Glutamatergic neuron (in vitro differentiated cells): ENCODE measurements around the gene CBR1. TPM values are rescaled to one million over a fixed set of nuclear protein-coding genes. Genes with fewer than 3 reads are reported as not detected.
"Not testable (repeated sequence)": the region's sequence is repeated elsewhere in the genome, so short reads cannot be mapped to it uniquely, and the experiment has no call there.

Experiments
- DNase-seq: peaks from one replicate; pipeline ENCODE4 v3.0.0; 2022
- H3K27ac Mint-ChIP-seq: one replicate; pipeline ENCODE4 v1.8.0; 2020; ENCODE audit warnings: mild to moderate bottlenecking, mixed read lengths, inconsistent platforms; ENCODE audit not compliant: unreplicated experiment
- H3K27me3 Mint-ChIP-seq: one replicate; pipeline ENCODE4 v1.8.0; 2020; ENCODE audit warnings: mild to moderate bottlenecking, moderate library complexity, mixed read lengths, inconsistent platforms; ENCODE audit not compliant: unreplicated experiment
- H3K36me3 Mint-ChIP-seq: one replicate; pipeline ENCODE4 v1.8.0; 2020; ENCODE audit warnings: mild to moderate bottlenecking, mixed read lengths, inconsistent platforms; ENCODE audit not compliant: unreplicated experiment
- H3K4me1 Mint-ChIP-seq: one replicate; pipeline ENCODE4 v1.8.0; 2020; ENCODE audit warnings: mild to moderate bottlenecking, low read depth, mixed read lengths, inconsistent platforms; ENCODE audit not compliant: unreplicated experiment
- H3K4me3 Mint-ChIP-seq: one replicate; pipeline ENCODE4 v1.8.0; 2020; ENCODE audit warnings: mild to moderate bottlenecking, mixed read lengths, inconsistent platforms; ENCODE audit not compliant: unreplicated experiment
- H3K9me3 Mint-ChIP-seq: one replicate; pipeline ENCODE4 v1.8.0; 2020; ENCODE audit warnings: mild to moderate bottlenecking, moderate library complexity, mixed read lengths, inconsistent platforms; ENCODE audit not compliant: unreplicated experiment
- total RNA-seq: library from RNA; stranded (reverse); fragmentation: NEBNext Ultra II Directional; extraction: Animal tissue kit (Norgen Biotek cat#: 25700); gene quantifications from one replicate; pipeline ENCODE4 v1.2.1, GENCODE V29; 2021; ENCODE audit not compliant: unreplicated experiment
- TF ChIP-seq, protein P1 (sequence below): fragments of 200-600 bp; sonication (generic); IDR thresholded peaks from one replicate; pipeline ENCODE4 v1.5.0; 2021; ENCODE audit not compliant: partially characterized antibody, unreplicated experiment

Gene CBR1
- total RNA-seq, 1 donor from 2014 or later, result 18.2 TPM

DNA sequence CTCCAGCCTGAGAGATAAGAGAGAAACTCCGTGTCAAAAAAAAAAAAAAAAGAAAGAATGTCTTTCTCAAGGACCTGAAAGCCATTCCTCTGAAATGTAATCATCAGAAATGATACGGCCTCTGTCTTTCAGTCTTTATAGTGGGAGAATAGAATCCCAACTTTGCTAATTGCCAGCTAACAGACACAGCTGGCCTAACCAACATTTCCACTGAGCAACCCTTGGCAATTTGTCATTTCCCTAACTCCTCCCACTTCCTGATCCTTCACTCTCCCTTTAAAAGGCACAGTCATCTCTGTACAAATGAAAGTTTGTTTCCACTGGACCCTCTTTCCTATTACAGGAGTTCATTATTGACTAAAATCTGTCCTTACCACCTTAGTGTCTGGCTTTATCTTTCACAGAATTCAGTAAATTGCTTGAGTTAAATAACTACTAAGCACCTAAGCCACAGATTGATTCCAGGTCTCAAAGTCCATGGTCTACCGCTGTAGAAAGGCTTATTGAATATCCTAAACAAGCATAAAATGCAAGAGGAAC is 4.3 kb upstream of the CBR1 start:
- DNase-seq, result no peak
- peaks cover 5% of the 10 kb centered on the region for H3K9me3 Mint-ChIP-seq
- peaks cover 10% of the 10 kb centered on the region for H3K36me3 Mint-ChIP-seq
- TF ChIP-seq, protein P1, sequence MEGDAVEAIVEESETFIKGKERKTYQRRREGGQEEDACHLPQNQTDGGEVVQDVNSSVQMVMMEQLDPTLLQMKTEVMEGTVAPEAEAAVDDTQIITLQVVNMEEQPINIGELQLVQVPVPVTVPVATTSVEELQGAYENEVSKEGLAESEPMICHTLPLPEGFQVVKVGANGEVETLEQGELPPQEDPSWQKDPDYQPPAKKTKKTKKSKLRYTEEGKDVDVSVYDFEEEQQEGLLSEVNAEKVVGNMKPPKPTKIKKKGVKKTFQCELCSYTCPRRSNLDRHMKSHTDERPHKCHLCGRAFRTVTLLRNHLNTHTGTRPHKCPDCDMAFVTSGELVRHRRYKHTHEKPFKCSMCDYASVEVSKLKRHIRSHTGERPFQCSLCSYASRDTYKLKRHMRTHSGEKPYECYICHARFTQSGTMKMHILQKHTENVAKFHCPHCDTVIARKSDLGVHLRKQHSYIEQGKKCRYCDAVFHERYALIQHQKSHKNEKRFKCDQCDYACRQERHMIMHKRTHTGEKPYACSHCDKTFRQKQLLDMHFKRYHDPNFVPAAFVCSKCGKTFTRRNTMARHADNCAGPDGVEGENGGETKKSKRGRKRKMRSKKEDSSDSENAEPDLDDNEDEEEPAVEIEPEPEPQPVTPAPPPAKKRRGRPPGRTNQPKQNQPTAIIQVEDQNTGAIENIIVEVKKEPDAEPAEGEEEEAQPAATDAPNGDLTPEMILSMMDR, result no peak
- no peak overlapping the region for H3K4me3 Mint-ChIP-seq
- no peak overlapping the region for H3K27ac Mint-ChIP-seq
- peaks cover 5% of the 10 kb centered on the region for H3K27me3 Mint-ChIP-seq
- peaks cover 2% of the 10 kb centered on the region for H3K4me1 Mint-ChIP-seq

DNA sequence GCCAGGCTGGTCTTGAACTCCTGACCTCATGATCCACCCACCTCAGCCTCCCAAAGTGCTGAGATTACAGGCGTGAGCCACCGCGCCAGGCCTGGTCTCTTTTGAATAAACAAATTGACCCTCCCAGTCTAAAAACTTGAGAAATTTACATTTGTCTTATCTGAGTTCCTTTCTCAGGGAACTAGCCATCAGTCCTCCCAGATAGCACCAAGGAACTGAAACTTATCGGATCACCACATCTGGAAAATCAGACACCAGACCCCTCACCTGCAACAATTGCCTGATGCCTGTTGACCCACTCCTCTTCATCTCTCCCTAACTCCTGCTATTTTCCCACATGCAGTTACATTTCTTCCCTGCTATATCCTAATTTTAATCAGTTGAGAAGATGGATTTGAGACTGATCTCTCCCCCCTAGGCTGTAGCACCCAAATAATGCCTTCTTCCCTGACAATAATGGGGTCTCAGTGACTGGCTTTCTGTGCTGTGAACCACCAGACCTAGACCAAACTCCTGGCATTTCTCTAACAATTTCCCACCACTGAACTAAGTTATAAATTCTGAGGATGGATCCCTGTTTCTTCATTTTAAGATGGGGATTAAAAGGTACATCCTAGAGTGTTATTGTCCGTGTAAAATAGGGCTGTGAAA is 951 bp upstream of the CBR1 start:
- peak overlapping the region; percentile 84 for H3K4me3 Mint-ChIP-seq

DNA sequence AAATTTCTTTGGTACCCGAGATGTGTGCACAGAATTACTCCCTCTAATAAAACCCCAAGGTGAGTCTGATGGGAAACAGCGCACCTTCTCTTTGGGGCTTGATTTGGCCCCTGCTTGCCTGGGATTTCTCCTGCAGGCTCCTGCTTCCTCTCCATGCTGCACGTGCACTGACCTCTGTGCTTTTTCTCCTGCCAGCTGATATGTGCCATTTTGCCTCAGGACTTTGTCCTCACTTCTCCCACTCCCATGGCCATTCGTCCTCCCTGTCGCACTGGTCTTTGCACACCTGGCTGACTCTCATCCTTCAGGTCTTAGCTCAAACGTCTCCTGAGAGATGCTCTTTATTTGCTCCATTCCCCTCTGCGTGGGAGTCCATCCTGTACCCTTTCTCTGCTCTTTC is 1.2 kb downstream of the CBR1 start:
- Mint-ChIP-seq H3K27ac (peak overlapping the region; percentile 22), H3K27me3 (peaks cover 4% of the 10 kb centered on the region), H3K4me3 (peak overlapping the region; percentile 88)

More for the DNA sequence above, 951 bp upstream of the CBR1 start:
- Mint-ChIP-seq H3K27me3 (peaks cover 4% of the 10 kb centered on the region), H3K27ac (no peak overlapping the region), H3K36me3 (peaks cover 15% of the 10 kb centered on the region), H3K9me3 (peaks cover 5% of the 10 kb centered on the region), H3K4me1 (peaks cover 2% of the 10 kb centered on the region)
- TF ChIP-seq, protein P1, result no peak
- DNase-seq, result no peak

DNA sequence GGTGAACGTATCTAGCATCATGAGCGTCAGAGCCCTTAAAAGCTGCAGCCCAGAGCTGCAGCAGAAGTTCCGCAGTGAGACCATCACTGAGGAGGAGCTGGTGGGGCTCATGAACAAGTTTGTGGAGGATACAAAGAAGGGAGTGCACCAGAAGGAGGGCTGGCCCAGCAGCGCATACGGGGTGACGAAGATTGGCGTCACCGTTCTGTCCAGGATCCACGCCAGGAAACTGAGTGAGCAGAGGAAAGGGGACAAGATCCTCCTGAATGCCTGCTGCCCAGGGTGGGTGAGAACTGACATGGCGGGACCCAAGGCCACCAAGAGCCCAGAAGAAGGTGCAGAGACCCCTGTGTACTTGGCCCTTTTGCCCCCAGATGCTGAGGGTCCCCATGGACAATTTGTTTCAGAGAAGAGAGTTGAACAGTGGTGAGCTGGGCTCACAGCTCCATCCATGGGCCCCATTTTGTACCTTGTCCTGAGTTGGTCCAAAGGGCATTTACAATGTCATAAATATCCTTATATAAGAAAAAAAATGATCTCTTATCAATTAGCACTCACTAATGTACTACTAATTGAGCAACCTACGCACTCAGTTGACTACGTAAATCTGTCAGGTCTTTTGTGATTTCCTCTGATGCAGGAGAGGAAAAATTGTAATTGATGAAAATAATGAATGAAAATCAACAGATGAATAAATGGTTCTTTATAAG is 2.8 kb downstream of the CBR1 start:
- Mint-ChIP-seq H3K27ac (no peak overlapping the region), H3K4me3 (no peak overlapping the region), H3K9me3 (peaks cover 5% of the 10 kb centered on the region), H3K4me1 (peaks cover 2% of the 10 kb centered on the region), H3K27me3 (peaks cover 4% of the 10 kb centered on the region), H3K36me3 (peaks cover 15% of the 10 kb centered on the region)
- no peak for DNase-seq
- TF ChIP-seq, protein P1, result no peak

More for the DNA sequence above, 1.2 kb downstream of the CBR1 start:
- H3K4me1 Mint-ChIP-seq, result peaks cover 2% of the 10 kb centered on the region
- H3K36me3 Mint-ChIP-seq, result peaks cover 15% of the 10 kb centered on the region
- no peak for DNase-seq
- TF ChIP-seq, protein P1, result no peak
- H3K9me3 Mint-ChIP-seq, result peaks cover 5% of the 10 kb centered on the region

DNA sequence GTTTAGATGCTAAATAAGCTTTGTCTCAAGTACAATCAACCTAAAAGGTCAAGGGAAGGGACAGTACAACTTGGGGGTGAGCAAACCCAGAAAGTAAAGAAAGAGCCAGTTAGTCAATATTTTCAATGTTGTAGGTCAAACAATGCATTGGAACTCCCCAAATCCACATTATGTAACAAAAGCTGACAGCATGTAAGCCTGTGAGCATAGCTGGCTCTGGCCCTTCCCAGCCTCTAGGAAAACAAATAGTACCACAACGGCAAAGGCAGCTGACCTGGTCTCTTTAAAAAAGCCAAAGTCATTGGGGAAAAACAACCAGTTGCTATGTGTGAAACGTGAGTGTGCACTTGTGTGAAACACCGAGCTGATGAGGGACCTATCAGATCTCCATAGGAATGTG is 3.4 kb downstream of the CBR1 start:
- TF ChIP-seq, protein P1, result no peak
- peaks cover 15% of the 10 kb centered on the region for H3K36me3 Mint-ChIP-seq
- H3K27me3 Mint-ChIP-seq, result peaks cover 4% of the 10 kb centered on the region
- H3K27ac Mint-ChIP-seq, result no peak overlapping the region
- H3K4me3 Mint-ChIP-seq, result no peak overlapping the region
- H3K4me1 Mint-ChIP-seq, result peaks cover 2% of the 10 kb centered on the region
- H3K9me3 Mint-ChIP-seq, result peaks cover 5% of the 10 kb centered on the region
- no peak for DNase-seq

DNA sequence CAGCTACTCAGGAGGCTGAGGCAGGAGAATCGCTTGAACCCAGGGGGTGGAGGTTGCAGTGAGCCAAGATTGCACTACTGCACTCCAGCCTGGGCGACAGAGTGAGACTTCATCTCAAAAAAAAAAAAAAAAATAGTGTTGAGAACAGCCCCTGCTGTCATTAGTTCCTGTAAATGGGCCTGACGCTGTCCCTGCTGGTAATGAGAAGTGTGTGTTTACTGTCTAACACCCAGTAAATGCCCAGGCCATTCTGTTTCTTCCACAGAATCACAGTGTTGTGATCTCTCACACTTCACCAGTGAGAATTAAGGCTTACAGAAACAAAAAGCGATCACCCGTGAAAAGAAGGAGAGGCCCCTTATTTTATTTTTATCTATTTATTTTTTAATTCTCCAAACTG is 4.1 kb downstream of the CBR1 start:
- H3K36me3 Mint-ChIP-seq, result peaks cover 13% of the 10 kb centered on the region
- not testable (repeated sequence) for H3K27ac Mint-ChIP-seq, H3K27me3 Mint-ChIP-seq, H3K4me1 Mint-ChIP-seq, H3K9me3 Mint-ChIP-seq, H3K4me3 Mint-ChIP-seq, DNase-seq
